Omental fat pad (tissue), 4 donors: ENCODE measurements around the gene TCF4. TPM values are rescaled to one million over a fixed set of nuclear protein-coding genes. Genes with fewer than 3 reads are reported as not detected.

Source experiments
- ATAC-seq: fragments of 150-250 bp; one replicate; pipeline ENCODE4 v1.9.1; 2016; ENCODE audit warnings: mild to moderate bottlenecking, moderate library complexity; ENCODE audit not compliant: low FRiP score
- DNase-seq: peaks from one replicate; pipeline ENCODE4 v3.0.0-alpha.2; 2019; ENCODE audit warnings: low spot score
- CTCF ChIP-seq, 3 donors: fragments of 450-650 bp; IDR thresholded peaks; one replicate each; pipeline ENCODE4 v1.5.1; 2016 to 2017; ENCODE audit warnings: antibody characterized with exemption in 3 of 3, mild to moderate bottlenecking in 3 of 3, moderate library complexity in 2 of 3
- total RNA-seq, 4 donors: library from RNA; depleted of rRNA; stranded (reverse); fragments of >200 nt; gene quantifications; one replicate each; pipeline ENCODE4 v1.1.0, GENCODE V29; 2016

TCF4 gene
- total RNA-seq, 4 donors from 2014 or later: 113 to 381 (median 141) TPM

GRCh38 chr18:55328301-55328700 is 259.7 kb downstream of the TCF4 start:
- ATAC-seq: no peak
- no peak for DNase-seq
- TF ChIP-seq CTCF (IDR thresholded peaks at IDR 0.05): no peak

GRCh38 chr18:55327454-55327853 is 260.5 kb downstream of the TCF4 start:
- TF ChIP-seq CTCF (IDR thresholded peaks at IDR 0.05): no peak
- ATAC-seq: no peak
- no peak for DNase-seq

- ATAC-seq: no peak
These were observed 261.9 kb downstream of the TCF4 start for GRCh38 chr18:55326134-55326533.

GRCh38 chr18:55324166-55324565 is 263.8 kb downstream of the TCF4 start:
- ATAC-seq (no peak), DNase-seq (no peak)
- TF ChIP-seq CTCF (IDR thresholded peaks at IDR 0.05): no peak

More at GRCh38 chr18:55326134-55326533, 261.9 kb downstream of the TCF4 start:
- no peak for TF ChIP-seq CTCF (IDR thresholded peaks at IDR 0.05)
- no peak for DNase-seq

- ATAC-seq (no peak), DNase-seq (no peak)
- no peak for TF ChIP-seq CTCF (IDR thresholded peaks at IDR 0.05)
These were observed 264.7 kb downstream of the TCF4 start for GRCh38 chr18:55323051-55323994.

GRCh38 chr18:55322178-55322735 is 265.7 kb downstream of the TCF4 start:
- DNase-seq (peak; percentile 49), ATAC-seq (peak; percentile 91)
- TF ChIP-seq CTCF (IDR thresholded peaks at IDR 0.05): no peak
